GM18951 (cell line): ENCODE measurements around the gene PLAAT2.
"Not testable (repeated sequence)": the region's sequence is repeated elsewhere in the genome, so short reads cannot be mapped to it uniquely, and the experiment has no call there.

Experiments
- POLR2A ChIP-seq: IDR thresholded peaks from 4 replicates; pipeline ENCODE4 v1.6.1; 2011; ENCODE audit warnings: mild to moderate bottlenecking; ENCODE audit not compliant: insufficient read length, insufficient read depth; ENCODE audit errors: extremely low read depth
- in situ Hi-C: fragments of 300-500 bp; cut with MboI; formaldehyde crosslinking; loops from one replicate; pipeline ENCODE4 v1.12.0; 2022; ENCODE audit warnings: low sequenced_read_pairs, mixed read lengths, inconsistent platforms; ENCODE audit not compliant: unreplicated experiment

PLAAT2 gene

GRCh38 chr11:63530021-63530420 lies 33.2 kb downstream of the PLAAT2 start:
- in situ Hi-C loops = no loop called here
- TF ChIP-seq POLR2A = no peak

GRCh38 chr11:63529373-63529772 lies 33.8 kb downstream of the PLAAT2 start:
- in situ Hi-C loops = not testable (repeated sequence)

- in situ Hi-C loops = not testable (repeated sequence)
These were observed 34.4 kb downstream of the PLAAT2 start for GRCh38 chr11:63528729-63529278.

- in situ Hi-C loops = not testable (repeated sequence)
These were observed 35.0 kb downstream of the PLAAT2 start for GRCh38 chr11:63528156-63528555.

GRCh38 chr11:63527667-63528066 lies 35.5 kb downstream of the PLAAT2 start:
- no peak for TF ChIP-seq POLR2A
- in situ Hi-C loops = no loop called here

GRCh38 chr11:63523151-63523550 lies 40.0 kb downstream of the PLAAT2 start:
- in situ Hi-C loops = no loop called here
- TF ChIP-seq POLR2A = no peak

GRCh38 chr11:63521896-63522295 lies 41.3 kb downstream of the PLAAT2 start:
- TF ChIP-seq POLR2A = no peak
- in situ Hi-C loops = no loop called here

- no peak for TF ChIP-seq POLR2A
- in situ Hi-C loops = no loop called here
These were observed 42.5 kb downstream of the PLAAT2 start for GRCh38 chr11:63520606-63521170.

GRCh38 chr11:63518548-63518947 lies 44.6 kb downstream of the PLAAT2 start:
- in situ Hi-C loops = no loop called here
- TF ChIP-seq POLR2A = no peak

GRCh38 chr11:63517156-63517555 lies 46.0 kb downstream of the PLAAT2 start:
- in situ Hi-C loops = no loop called here
- no peak for TF ChIP-seq POLR2A

- TF ChIP-seq POLR2A = no peak
- in situ Hi-C loops = no loop called here
These were observed 47.1 kb downstream of the PLAAT2 start for GRCh38 chr11:63516109-63516508.

GRCh38 chr11:63512816-63513215 lies 50.4 kb downstream of the PLAAT2 start:
- TF ChIP-seq POLR2A = no peak
- in situ Hi-C loops = no loop called here

- no peak for TF ChIP-seq POLR2A
- in situ Hi-C loops = no loop called here
These were observed 52.0 kb downstream of the PLAAT2 start for GRCh38 chr11:63511048-63511748.

GRCh38 chr11:63510360-63511047 lies 52.7 kb downstream of the PLAAT2 start:
- in situ Hi-C loops = no loop called here
- no peak for TF ChIP-seq POLR2A
